ENCODE results near the gene PRKG1.

The PRKG1 gene

GRCh38 chr10:52106011-52106410 lies 1031.7 kb downstream of the PRKG1 start:
- DNase-seq: no peak

GRCh38 chr10:52106899-52107298 lies 1032.6 kb downstream of the PRKG1 start:
- DNase-seq: no peak

- no peak for DNase-seq
Measured at GRCh38 chr10:52108236-52108635, 1033.9 kb downstream of the PRKG1 start.

GRCh38 chr10:52110576-52110975 lies 1036.3 kb downstream of the PRKG1 start:
- DNase-seq: no peak

- no peak for DNase-seq
Measured at GRCh38 chr10:52111101-52111891, 1037.0 kb downstream of the PRKG1 start.

- no peak for DNase-seq
Measured at GRCh38 chr10:52115823-52116222, 1041.5 kb downstream of the PRKG1 start.

GRCh38 chr10:52119507-52119906 lies 1045.2 kb downstream of the PRKG1 start:
- no peak for DNase-seq

- no peak for DNase-seq
Measured at GRCh38 chr10:52121688-52122087, 1047.4 kb downstream of the PRKG1 start.

- no peak for DNase-seq
Measured at GRCh38 chr10:52128056-52128683, 1053.9 kb downstream of the PRKG1 start.

GRCh38 chr10:52129410-52130178 lies 1055.3 kb downstream of the PRKG1 start:
- no peak for DNase-seq

- no peak for DNase-seq
Measured at GRCh38 chr10:52135101-52135500, 1060.8 kb downstream of the PRKG1 start.

- no peak for DNase-seq
Measured at GRCh38 chr10:52136921-52137320, 1062.6 kb downstream of the PRKG1 start.

- no peak for DNase-seq
Measured at GRCh38 chr10:52143338-52143737, 1069.1 kb downstream of the PRKG1 start.

- DNase-seq: no peak
Measured at GRCh38 chr10:52145636-52146035, 1071.3 kb downstream of the PRKG1 start.

GRCh38 chr10:52146766-52147165 lies 1072.5 kb downstream of the PRKG1 start:
- DNase-seq: no peak

GRCh38 chr10:52170776-52171175 lies 1096.5 kb downstream of the PRKG1 start:
- no peak for DNase-seq

- peak; percentile 32 for DNase-seq
Measured at GRCh38 chr10:52172581-52172980, 1098.3 kb downstream of the PRKG1 start.

- no peak for DNase-seq
Measured at GRCh38 chr10:52185256-52185655, 1111.0 kb downstream of the PRKG1 start.

GRCh38 chr10:52187521-52188258 lies 1113.4 kb downstream of the PRKG1 start:
- no peak for DNase-seq

- DNase-seq: no peak
Measured at GRCh38 chr10:52191049-52191448, 1116.8 kb downstream of the PRKG1 start.

- DNase-seq: no peak
Measured at GRCh38 chr10:52194191-52194590, 1119.9 kb downstream of the PRKG1 start.

GRCh38 chr10:52194716-52195115 lies 1120.4 kb downstream of the PRKG1 start:
- no peak for DNase-seq

- no peak for DNase-seq
Measured at GRCh38 chr10:52197098-52197497, 1122.8 kb downstream of the PRKG1 start.
